Nephron (organoid): ENCODE data around the gene TBCK.
A peak's percentile ranks its signal among the peaks of the same experiment; 100 is the strongest.

Source experiments
- H3K27ac Mint-ChIP-seq, 3 experiments: 2 replicates each; pipeline ENCODE4 v1.8.0; 2020; ENCODE audit warnings: mixed read lengths in 3 of 3, mild to moderate bottlenecking in 2 of 3, moderate library complexity in 1 of 3
- H3K27me3 Mint-ChIP-seq: 2 replicates; pipeline ENCODE4 v1.8.0; 2021; ENCODE audit warnings: low read depth, mild to moderate bottlenecking, moderate library complexity, mixed read lengths
- H3K36me3 Mint-ChIP-seq: 2 replicates; pipeline ENCODE4 v1.8.0; 2020; ENCODE audit warnings: low read depth, mixed read lengths
- H3K4me1 Mint-ChIP-seq: 2 replicates; pipeline ENCODE4 v1.8.0; 2020; ENCODE audit warnings: mixed read lengths
- H3K4me3 Mint-ChIP-seq, 3 experiments: 2 replicates each; pipeline ENCODE4 v1.8.0; 2020; ENCODE audit warnings: mild to moderate bottlenecking in 3 of 3, mixed read lengths in 3 of 3, moderate library complexity in 2 of 3
- H3K9me3 Mint-ChIP-seq: 2 replicates; pipeline ENCODE4 v1.8.0; 2020; ENCODE audit warnings: mixed read lengths
- TF ChIP-seq, protein P1 (sequence below), 3 experiments: fragments of 200-600 bp; sonication (generic); IDR thresholded peaks; one replicate each; pipeline ENCODE4 v1.5.0; 2021; ENCODE audit warnings: antibody characterized with exemption in 3 of 3; ENCODE audit not compliant: unreplicated experiment in 3 of 3

TBCK gene

DNA sequence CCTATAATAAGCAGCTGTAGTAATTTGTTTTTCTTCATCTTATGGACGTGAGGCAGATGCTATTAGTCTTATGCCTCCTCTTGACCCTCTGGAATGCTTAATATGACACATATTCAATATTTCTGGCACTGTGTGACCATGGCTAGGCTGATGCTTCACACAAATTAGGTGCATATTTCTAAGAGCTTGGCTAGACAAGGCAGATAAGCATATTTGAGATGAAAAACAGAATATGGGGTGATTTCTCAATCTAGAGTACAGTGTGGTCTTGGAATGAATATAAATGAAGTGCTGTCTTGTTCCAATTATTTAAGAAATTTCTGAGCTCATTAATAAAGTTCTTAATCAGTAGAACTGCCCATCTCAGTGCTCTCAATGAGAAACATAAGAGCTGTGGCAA, 264.5 kb downstream of the TBCK start:
- TF ChIP-seq, protein P1, sequence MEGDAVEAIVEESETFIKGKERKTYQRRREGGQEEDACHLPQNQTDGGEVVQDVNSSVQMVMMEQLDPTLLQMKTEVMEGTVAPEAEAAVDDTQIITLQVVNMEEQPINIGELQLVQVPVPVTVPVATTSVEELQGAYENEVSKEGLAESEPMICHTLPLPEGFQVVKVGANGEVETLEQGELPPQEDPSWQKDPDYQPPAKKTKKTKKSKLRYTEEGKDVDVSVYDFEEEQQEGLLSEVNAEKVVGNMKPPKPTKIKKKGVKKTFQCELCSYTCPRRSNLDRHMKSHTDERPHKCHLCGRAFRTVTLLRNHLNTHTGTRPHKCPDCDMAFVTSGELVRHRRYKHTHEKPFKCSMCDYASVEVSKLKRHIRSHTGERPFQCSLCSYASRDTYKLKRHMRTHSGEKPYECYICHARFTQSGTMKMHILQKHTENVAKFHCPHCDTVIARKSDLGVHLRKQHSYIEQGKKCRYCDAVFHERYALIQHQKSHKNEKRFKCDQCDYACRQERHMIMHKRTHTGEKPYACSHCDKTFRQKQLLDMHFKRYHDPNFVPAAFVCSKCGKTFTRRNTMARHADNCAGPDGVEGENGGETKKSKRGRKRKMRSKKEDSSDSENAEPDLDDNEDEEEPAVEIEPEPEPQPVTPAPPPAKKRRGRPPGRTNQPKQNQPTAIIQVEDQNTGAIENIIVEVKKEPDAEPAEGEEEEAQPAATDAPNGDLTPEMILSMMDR (IDR thresholded peaks at IDR 0.05; ENCODE audit: unreplicated experiment in 3 of 3) = no peak
- H3K4me3 Mint-ChIP-seq = no peak overlapping the region
- H3K27me3 Mint-ChIP-seq = no peaks in the 10 kb centered on the region
- peaks cover 42% of the 10 kb centered on the region for H3K4me1 Mint-ChIP-seq
- H3K27ac Mint-ChIP-seq = peak overlapping the region; percentile 6 to 62 (median 57)
- H3K36me3 Mint-ChIP-seq = peaks cover 11% of the 10 kb centered on the region
- no peaks in the 10 kb centered on the region for H3K9me3 Mint-ChIP-seq

DNA sequence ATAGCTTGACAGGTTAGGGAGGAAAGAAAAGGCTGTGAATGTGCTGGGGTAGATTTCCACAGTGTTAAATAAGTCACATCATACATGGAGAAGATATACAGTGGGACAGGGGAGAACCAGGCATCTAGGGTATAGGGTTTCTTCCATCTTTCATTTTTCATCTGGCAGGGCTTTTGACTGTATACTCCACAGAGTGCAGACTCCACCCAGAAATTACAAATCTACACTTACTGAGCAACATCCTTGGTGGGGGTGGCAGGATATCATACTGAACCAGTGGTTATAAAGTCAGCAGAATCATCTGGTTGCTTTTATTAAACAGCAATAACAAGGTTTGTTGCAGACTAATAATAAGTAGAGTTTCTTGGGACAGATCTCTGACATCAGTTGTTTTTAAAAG, 266.5 kb downstream of the TBCK start:
- TF ChIP-seq, protein P1 (IDR thresholded peaks at IDR 0.05; ENCODE audit: unreplicated experiment in 3 of 3) = no peak
- peaks cover 17% of the 10 kb centered on the region for H3K36me3 Mint-ChIP-seq
- H3K9me3 Mint-ChIP-seq = no peaks in the 10 kb centered on the region
- H3K4me1 Mint-ChIP-seq = peaks cover 42% of the 10 kb centered on the region
- H3K27me3 Mint-ChIP-seq = no peaks in the 10 kb centered on the region
- H3K27ac Mint-ChIP-seq = peak overlapping the region; percentile 82 to 92 (median 86)
- H3K4me3 Mint-ChIP-seq = no peak overlapping the region

DNA sequence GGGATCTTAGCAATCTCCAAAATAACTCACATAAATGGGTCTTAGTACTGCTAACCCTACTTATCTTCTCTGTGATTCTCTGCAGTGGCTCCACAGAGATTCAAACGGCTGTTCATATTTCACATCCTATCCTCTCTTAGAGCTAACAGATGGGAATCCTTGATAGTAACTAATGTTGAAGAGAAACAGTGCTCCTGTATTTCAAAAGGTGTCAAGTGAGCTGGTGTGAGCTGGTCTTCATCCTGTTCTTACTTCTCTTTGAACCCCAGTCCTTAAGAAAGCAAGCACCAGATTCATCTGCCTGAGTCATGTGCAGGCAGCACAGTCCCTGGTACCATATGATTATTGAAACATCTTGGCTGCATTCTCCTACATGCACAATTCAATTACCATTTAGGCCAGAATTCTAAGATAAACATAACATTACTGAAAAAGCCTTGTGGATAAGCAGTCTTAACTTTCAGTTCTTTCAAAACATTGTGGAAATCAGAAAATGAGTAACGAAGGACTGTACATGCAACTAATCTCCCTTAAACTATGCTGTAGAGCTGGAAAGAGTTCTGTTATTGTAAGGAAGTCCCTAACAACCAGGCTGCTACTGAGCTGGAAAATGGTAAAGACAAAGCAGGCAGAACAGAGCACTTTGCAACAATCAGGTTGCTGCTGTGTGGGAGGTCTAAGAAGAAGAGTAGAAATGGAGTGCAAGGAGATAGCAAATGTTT, 267.6 kb downstream of the TBCK start:
- H3K9me3 Mint-ChIP-seq = no peaks in the 10 kb centered on the region
- peak overlapping the region; percentile 82 to 92 (median 86) for H3K27ac Mint-ChIP-seq
- no peaks in the 10 kb centered on the region for H3K27me3 Mint-ChIP-seq
- H3K4me3 Mint-ChIP-seq = no peak overlapping the region
- peaks cover 42% of the 10 kb centered on the region for H3K4me1 Mint-ChIP-seq
- TF ChIP-seq, protein P1 (IDR thresholded peaks at IDR 0.05; ENCODE audit: unreplicated experiment in 3 of 3) = no peak
- peaks cover 17% of the 10 kb centered on the region for H3K36me3 Mint-ChIP-seq

DNA sequence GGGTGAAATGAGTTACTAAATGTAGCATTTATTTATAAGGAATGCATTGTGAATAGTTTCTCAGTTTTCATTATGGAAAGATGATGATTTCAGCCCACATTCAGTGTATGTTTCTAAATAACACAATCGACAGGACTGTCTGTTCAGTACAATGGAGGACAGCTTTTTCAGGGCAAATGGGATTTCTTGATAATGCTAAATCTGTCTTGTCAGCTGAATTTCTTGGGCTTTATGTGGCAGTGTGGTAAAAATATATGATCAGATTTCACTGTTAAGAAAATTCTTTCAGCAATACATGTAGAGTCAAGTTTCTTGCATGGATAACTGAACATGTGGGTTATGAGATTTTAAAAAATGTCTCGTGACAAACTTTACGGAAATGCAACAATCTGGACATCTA, 269.9 kb downstream of the TBCK start:
- Mint-ChIP-seq H3K27ac (no peak overlapping the region), H3K36me3 (peaks cover 21% of the 10 kb centered on the region), H3K27me3 (no peaks in the 10 kb centered on the region), H3K9me3 (no peaks in the 10 kb centered on the region), H3K4me3 (no peak overlapping the region), H3K4me1 (peaks cover 44% of the 10 kb centered on the region)
- TF ChIP-seq, protein P1 (IDR thresholded peaks at IDR 0.05; ENCODE audit: unreplicated experiment in 3 of 3) = no peak

DNA sequence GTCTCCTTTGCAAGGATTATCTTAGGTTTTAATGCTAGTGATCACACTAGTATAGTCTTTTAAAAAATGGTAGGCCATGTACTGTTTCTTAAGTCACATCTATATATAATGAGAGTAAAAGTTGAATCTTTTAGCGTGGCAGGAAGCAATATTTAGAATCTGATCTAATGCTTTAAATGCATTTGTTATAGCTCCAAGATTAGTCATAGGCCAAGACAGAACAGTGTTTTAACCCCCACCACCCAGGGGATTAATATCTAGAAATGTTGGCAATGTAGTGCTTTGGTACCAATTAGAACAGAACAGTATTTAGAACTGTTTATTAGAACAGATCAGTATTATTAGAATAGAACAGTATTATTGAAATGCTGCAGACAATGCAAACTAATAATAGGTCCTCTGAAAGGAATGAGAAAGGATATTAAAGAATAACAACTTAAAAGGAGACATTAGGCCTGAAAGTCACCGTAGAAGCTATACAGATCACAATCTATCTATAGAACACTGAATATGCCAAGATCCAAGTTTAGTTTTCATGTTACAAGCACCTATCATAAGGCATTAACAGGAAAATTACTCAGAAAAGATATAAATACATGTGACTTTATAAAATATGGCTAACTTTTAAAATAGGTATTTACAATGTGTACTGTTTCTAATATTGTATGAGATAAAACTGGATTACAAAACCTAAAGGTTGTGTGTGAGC, 274.6 kb downstream of the TBCK start:
- no peaks in the 10 kb centered on the region for H3K9me3 Mint-ChIP-seq

More for the DNA sequence above, 274.6 kb downstream of the TBCK start:
- Mint-ChIP-seq H3K4me1 (peaks cover 43% of the 10 kb centered on the region), H3K27ac (peak overlapping the region; percentile 36 to 78 (median 75)), H3K4me3 (no peak overlapping the region), H3K27me3 (no peaks in the 10 kb centered on the region), H3K36me3 (peaks cover 12% of the 10 kb centered on the region)
- TF ChIP-seq, protein P1 (IDR thresholded peaks at IDR 0.05; ENCODE audit: unreplicated experiment in 3 of 3) = no peak
